Stimulated activated CD4-positive, alpha-beta T cell treated with anti-CD3 and anti-CD28 coated beads, Interleukin-2, amount 100 ng/mL, for 4 hours (primary cell): ENCODE measurements around the gene LHX1.

Source experiments
- DNase-seq: peaks from one replicate; pipeline ENCODE4 v3.0.0-alpha.2; 2020; ENCODE audit warnings: low read depth

LHX1 gene

GRCh38 chr17:36972186-36972700, 35.0 kb downstream of the LHX1 start:
- no peak for DNase-seq

GRCh38 chr17:36972905-36973304, 35.6 kb downstream of the LHX1 start:
- no peak for DNase-seq

GRCh38 chr17:36975922-36976515, 38.7 kb downstream of the LHX1 start:
- DNase-seq = no peak

DNA sequence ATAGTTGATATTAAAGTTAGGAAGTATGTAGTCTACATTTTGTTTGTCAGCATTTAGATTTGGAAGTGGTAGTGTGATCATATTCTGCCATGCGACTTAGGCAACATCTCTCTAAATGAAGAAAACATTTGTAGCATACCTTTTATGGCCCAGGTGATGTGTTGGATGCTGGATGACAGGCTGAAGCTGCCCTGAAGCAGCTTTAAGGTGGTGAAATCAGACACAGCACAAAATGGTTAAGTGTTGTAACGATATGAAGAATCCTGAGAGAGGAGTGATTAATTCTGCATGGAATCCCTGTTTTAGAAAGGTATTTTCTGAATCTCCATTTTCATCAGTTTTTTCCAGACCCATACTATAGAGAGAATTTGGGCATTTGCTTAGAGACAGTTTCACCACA, 39.8 kb downstream of the LHX1 start:
- no peak for DNase-seq

GRCh38 chr17:36977568-36977967, 40.3 kb downstream of the LHX1 start:
- no peak for DNase-seq

- DNase-seq = no peak
These were observed 41.7 kb downstream of the LHX1 start for GRCh38 chr17:36978810-36979564.

- DNase-seq = no peak
These were observed 42.3 kb downstream of the LHX1 start for GRCh38 chr17:36979565-36979941.

GRCh38 chr17:36980280-36980761, 43.0 kb downstream of the LHX1 start:
- DNase-seq = no peak

DNA sequence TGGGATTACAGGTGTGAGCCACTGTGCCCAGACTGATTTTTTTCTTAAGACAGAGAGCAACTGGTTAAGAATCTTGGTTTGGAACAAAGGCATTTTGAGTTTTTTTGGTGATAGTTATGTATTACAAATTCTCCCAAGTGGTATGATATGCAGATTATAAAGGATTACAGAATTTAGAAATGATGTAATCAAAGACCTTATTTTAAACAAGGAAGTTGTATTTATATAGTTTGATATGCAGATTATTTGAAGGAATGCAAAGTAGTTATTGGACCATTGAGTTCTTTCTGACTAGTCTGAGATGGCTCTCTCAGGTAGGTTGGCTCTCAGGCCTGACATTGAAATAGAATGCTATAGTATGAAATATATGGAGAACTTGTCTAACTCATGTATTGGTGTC, 46.3 kb downstream of the LHX1 start:
- DNase-seq = no peak

- DNase-seq = no peak
These were observed 51.9 kb downstream of the LHX1 start for GRCh38 chr17:36989173-36989572.

GRCh38 chr17:36992701-36993100, 55.4 kb downstream of the LHX1 start:
- DNase-seq = no peak

DNA sequence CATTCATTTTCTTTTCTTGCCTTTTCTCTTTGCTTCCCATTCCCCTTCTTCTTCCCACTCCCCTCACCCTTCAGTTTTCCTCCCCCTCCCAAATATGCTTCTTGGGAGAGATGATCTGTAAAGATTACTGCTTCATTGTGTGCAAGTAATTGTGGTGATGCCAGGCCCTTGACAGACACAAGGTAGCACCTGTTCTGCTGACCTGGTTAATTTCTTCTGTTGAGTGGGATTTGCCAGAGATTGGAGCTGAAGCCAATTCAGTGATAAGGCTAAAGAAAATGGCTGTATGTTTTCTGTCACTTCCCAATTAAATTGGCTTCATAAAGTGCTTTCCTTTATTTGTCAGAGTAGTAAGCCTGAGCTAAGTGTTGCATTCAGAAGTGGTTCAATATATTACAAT, 56.0 kb downstream of the LHX1 start:
- no peak for DNase-seq
